ENCODE measurements around the gene PDRG1.
A peak's percentile ranks its signal among the peaks of the same experiment; 100 is the strongest.

Gene PDRG1

GRCh38 chr20:31897541-31897940 is 54.3 kb downstream of the PDRG1 start:
- ChIA-PET CTCF (no interaction called here), POLR2A (no interaction called here)
- no peak for DNase-seq (ENCODE audit: extremely low spot score)
- TF ChIP-seq TARDBP (IDR thresholded peaks at IDR 0.05) (no peak), ZNF384 (IDR thresholded peaks at IDR 0.05) (no peak), PKNOX1 (IDR thresholded peaks at IDR 0.05) (no peak)

GRCh38 chr20:31896049-31896448 is 55.8 kb downstream of the PDRG1 start:
- CTCF ChIA-PET, result no interaction called here
- no peak for DNase-seq (ENCODE audit: extremely low spot score)
- POLR2A ChIA-PET, result interaction anchor here (2.5 kb wide), 1 partner anchor 16 kb away, joined by 20 read pairs; no protein-coding TSS in a partner anchor
- TF ChIP-seq CTBP1 (IDR thresholded peaks at IDR 0.05; ENCODE audit: borderline replicate concordance) (no peak), FOXA1 (IDR thresholded peaks at IDR 0.05) (no peak), ZNF384 (IDR thresholded peaks at IDR 0.05) (no peak), NFRKB (IDR thresholded peaks at IDR 0.05) (no peak), ARNT (IDR thresholded peaks at IDR 0.05) (no peak), PKNOX1 (IDR thresholded peaks at IDR 0.05) (no peak), SUZ12 (IDR thresholded peaks at IDR 0.05) (no peak), ELF4 (IDR thresholded peaks at IDR 0.05) (no peak), TARDBP (IDR thresholded peaks at IDR 0.05) (no peak), L3MBTL2 (conservative IDR thresholded peaks at IDR 0.05) (no peak), FOXK2 (IDR thresholded peaks at IDR 0.05) (no peak), SP1 (IDR thresholded peaks at IDR 0.05) (no peak), BHLHE40 (IDR thresholded peaks at IDR 0.05; ENCODE audit: borderline replicate concordance) (no peak), HDGF (IDR thresholded peaks at IDR 0.05; ENCODE audit: borderline replicate concordance) (no peak), FOXM1 (IDR thresholded peaks at IDR 0.05; ENCODE audit: borderline replicate concordance) (no peak)

DNA sequence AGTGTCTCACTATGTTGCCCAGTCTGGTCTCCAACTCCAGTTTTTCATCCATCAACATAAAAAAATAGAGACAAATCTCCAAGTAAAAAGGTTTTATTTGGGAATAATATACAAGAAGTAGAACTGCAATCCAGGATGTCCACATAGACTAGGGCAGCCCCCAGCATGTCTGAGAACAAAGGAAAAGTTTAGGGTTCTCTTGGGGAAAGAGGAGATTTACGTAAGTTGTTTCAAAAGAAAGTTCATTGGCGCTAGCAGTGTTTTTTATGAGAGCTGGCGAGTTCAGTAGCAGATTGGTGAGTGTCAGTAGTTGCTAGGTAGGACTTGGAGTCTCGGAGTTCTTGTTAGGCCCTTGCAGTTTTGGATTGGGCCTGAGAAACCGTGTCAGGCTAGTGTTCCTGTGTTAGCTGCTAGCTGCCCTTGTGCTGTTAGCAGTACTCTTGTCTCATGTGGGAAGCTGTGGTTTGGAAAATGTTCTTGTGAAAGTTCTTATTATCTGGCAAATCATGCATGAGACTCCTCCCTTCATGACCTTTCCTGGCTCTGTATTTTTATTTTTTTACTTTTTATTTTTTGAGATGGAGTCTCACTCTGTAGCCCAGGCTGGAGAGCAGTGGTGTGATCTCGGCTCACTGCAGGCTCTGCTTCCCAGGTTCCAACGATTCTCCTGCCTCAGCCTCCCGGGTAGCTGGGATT is 56.7 kb downstream of the PDRG1 start:
- ChIA-PET POLR2A (interaction anchor here (0.9 to 2.5 kb wide), 3 partner anchors 13 to 35 kb away, joined by 3 to 20 read pairs (median 3); no protein-coding TSS in a partner anchor), CTCF (no interaction called here)
- TF ChIP-seq PKNOX1 (IDR thresholded peaks at IDR 0.05) (no peak), SP1 (IDR thresholded peaks at IDR 0.05) (no peak), HDGF (IDR thresholded peaks at IDR 0.05; ENCODE audit: borderline replicate concordance) (no peak), LEF1 (IDR thresholded peaks at IDR 0.05; ENCODE audit: borderline replicate concordance) (no peak), SUZ12 (IDR thresholded peaks at IDR 0.05) (no peak), FOXM1 (IDR thresholded peaks at IDR 0.05; ENCODE audit: borderline replicate concordance) (no peak)
- peak; percentile 75 for DNase-seq (ENCODE audit: extremely low spot score)

All from HEK293T (cell line).